ENCODE measurements around the gene HCST.

HCST gene, protein sequence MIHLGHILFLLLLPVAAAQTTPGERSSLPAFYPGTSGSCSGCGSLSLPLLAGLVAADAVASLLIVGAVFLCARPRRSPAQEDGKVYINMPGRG

DNA sequence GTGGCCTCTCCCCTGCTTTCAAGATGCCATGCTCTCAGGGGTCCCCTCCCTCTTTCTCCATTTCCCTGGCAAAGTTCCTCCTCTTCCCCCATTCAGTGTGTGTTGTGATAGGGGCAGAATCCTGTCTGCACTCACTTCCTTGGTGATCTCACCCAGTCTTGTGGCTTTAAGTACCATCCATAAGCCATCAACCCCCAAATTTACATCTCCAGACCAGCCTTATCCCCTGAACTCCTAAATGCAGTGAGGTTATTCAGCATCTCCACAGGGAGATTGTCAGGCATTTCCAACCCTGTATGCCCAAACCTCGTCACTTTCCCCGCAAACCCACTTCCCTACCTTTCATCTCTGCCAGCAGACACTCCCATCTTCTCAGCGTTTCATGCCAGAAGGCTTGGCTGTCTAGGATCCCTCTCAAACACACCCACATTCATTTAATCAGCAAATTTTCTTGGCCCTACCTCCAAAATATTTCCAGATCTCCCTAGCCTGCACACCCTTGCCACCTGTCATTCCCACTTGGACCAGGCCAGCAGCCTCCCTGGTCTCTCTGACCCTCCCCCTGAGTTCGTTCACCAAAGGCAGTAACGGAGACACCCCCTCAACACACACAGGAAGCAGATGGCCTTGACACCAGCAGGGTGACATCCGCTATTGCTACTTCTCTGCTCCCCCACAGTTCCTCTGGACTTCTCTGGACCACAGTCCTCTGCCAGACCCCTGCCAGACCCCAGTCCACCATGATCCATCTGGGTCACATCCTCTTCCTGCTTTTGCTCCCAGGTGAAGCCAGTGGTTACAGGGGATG, at the start of gene HCST:
Gene HCST (plus strand): TSS at position 676 of the 808 bp plus-strand sequence. CDS start 65 bp downstream, at position 741.
- DNase-seq, result peak; percentile 57

DNA sequence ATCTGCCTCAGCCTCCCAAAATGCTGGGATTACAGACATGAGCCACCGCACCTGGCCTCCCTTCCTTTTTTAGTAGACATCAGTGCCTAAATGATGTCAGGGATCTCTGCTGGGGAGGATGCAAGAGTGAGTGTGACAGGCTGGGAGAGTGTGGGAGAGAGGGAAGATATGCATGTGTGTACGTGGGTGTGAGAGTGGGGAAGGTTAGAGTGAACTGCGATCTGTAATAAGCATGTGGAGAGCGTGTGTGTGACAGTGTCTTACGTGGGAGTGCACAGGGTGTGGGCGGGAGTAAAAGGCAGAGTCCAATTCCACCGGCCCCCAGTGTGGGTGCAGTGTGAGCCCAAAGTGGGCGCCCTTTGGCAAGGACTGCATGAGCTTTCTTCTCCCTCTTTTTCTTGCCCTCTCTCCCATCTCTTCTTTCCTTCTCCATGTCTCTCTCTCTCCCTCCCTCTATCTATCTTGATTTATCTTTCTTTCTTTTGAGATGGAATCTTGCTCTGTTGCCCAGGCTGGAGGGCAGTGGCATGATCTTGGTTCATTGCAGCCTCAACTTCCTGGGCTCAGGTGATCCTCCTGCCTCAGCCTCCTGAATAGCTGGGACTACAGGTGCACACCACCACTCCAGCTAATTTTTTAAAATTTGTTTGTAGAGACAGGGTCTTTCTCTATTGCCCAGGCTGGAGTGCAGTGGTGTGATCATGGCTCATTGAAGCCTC, 49.1 kb upstream of the HCST start:
- no peak for DNase-seq

DNA sequence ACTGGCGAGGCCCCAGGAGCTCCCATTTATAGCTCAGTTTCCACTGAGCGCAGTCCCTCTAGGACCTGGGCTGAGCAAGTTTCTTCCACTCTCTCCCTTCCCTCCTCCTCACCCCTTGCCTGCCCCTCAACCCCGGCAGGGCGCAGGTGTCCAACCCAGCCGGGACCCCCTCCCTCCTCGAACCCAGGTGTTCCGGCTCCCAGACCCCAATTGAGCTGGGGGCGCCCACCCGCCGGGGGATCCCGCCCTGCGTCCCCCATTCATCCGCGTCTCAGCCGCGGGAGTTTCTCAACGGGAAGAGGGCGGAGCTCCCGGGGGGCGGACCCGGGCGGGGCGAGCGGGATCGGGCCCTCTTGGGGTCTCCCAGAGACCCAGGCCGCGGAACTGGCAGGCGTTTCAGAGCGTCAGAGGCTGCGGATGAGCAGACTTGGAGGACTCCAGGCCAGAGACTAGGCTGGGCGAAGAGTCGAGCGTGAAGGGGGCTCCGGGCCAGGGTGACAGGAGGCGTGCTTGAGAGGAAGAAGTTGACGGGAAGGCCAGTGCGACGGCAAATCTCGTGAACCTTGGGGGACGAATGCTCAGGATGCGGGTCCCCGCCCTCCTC, 45.7 kb upstream of the HCST start, which contains the start of gene KIRREL2:
Gene KIRREL2 (plus strand): TSS at position 366 of the 604 bp plus-strand sequence. CDS start 209 bp downstream, at position 575.
- no peak for DNase-seq

DNA sequence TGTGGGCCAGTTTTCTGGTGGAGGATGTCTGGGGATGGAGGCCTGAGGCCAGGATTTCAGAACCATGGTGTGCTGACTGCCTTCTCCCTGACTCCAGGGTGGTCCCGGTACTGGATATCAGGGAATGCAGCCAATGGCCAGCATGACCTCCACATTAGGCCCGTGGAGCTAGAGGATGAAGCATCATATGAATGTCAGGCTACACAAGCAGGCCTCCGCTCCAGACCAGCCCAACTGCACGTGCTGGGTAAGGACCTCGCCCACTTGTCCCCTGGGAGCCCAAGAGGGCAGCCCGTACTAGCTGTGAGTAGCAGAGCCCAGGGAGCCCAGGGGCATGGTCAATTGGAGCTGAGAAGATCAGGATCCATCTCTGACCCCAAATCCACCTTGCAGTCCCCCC, 44.0 kb upstream of the HCST start:
- DNase-seq, result no peak

DNA sequence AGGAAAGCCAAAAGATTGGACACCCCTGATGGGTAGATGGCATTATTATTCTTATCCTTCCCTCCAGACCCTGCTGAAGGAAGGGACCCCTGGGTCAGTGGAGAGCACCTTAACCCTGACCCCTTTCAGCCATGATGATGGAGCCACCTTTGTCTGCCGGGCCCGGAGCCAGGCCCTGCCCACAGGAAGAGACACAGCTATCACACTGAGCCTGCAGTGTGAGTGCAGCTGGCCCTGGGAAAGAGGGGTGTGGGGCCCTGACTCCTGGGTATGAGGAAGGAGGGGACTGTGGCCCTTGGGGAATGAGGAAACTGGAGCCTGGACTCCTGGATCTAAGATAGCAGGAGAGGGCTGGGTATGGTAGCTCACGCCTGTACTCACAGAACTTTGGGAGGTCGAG, 42.9 kb upstream of the HCST start:
- no peak for DNase-seq

DNA sequence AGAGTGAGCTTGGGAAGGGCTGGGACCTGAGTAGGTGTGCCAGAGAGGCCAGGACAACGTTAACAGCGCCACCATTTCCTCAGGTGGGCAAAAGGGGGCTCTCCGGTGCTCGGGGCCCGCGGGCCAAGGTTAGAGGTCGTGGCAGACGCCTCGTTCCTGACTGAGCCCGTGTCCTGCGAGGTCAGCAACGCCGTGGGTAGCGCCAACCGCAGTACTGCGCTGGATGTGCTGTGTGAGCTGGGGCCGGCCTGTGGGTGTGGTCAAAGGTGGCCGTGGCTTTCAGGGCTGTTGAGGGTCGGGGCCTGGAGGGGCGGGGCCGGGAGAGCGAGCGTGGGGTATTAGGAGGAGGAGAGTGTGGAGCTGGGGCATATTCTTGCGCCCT, 41.9 kb upstream of the HCST start:
- DNase-seq, result no peak

DNA sequence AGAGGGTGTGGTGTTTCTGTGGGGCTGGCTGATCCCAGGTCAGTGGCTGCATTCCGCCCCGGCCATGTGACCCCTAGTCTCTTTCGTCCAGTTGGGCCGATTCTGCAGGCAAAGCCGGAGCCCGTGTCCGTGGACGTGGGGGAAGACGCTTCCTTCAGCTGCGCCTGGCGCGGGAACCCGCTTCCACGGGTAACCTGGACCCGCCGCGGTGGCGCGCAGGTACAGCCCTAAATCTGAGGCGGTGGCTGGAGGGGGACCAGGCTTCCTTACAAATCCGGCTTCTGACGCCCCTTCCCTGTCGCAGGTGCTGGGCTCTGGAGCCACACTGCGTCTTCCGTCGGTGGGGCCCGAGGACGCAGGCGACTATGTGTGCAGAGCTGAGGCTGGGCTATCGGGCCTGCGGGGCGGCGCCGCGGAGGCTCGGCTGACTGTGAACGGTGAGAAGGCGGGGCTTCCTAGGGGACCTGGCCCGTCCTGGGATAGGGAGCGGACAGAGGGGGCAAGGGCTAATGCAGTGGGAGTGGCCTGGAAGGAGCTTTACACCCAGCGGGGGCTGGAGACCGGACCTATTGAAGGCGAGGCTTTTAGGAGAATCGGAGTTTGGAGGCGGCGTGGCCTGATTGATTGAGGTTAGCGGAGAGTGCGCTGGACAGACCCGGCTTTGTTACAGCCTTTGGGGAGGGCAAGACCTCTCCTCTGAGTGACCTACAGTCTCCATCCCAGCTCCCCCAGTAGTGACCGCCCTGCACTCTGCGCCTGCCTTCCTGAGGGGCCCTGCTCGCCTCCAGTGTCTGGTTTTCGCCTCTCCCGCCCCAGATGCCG, 41.3 kb upstream of the HCST start:
- DNase-seq, result no peak

DNA sequence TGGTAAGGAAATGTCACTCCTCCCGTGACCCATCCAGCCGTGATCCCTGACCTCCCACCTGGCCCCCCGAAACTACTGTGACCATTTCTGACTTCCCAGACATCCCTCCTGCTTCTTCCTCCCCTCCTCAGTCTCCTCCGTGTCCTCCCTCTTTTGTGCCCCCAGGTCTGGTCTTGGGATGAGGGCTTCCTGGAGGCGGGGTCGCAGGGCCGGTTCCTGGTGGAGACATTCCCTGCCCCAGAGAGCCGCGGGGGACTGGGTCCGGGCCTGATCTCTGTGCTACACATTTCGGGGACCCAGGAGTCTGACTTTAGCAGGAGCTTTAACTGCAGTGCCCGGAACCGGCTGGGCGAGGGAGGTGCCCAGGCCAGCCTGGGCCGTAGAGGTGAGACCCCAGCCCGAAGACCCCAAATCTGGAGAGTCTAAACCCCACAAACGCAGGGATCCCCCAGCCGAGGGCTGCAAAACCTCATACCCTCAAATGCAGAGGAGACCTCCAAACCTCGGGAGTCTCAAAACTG, 40.6 kb upstream of the HCST start:
- no peak for DNase-seq

DNA sequence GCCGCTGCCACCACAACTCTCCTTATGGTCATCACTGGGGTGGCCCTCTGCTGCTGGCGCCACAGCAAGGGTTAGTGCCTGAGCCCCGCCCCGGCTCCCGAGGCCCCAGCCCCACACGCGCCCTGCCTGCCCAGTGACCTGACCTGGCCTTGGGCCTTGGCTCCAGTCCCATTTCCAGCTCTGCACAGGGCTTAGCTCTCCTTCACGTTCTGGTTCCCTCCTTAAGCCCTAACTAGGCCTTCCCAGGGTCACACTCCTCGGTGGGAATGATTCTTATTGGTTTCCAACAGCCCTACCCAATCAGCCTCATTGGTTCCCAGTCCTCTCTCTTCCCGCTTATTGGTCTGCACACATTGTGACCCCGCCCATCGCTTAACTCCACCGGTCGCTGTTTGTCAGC, 39.8 kb upstream of the HCST start:
- DNase-seq, result no peak

DNA sequence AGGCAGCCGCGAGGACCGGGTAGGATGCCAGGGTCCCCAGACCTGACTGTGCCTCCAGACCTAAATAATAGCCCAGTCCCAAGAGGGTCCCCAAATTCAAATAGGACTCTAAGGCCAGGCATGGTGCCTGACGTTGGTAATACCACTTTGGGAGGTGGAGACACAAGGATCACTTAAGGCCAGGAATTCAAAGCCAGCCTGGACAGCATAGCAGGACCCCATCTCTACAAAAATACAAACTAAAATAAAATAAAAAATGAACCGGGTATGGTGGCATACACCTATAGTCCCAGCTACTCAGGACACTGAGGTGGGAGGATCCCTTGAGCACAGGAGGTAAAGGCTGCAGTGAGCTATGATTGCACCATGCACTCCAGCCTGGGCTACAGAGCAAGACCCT, 39.3 kb upstream of the HCST start:
- no peak for DNase-seq

DNA sequence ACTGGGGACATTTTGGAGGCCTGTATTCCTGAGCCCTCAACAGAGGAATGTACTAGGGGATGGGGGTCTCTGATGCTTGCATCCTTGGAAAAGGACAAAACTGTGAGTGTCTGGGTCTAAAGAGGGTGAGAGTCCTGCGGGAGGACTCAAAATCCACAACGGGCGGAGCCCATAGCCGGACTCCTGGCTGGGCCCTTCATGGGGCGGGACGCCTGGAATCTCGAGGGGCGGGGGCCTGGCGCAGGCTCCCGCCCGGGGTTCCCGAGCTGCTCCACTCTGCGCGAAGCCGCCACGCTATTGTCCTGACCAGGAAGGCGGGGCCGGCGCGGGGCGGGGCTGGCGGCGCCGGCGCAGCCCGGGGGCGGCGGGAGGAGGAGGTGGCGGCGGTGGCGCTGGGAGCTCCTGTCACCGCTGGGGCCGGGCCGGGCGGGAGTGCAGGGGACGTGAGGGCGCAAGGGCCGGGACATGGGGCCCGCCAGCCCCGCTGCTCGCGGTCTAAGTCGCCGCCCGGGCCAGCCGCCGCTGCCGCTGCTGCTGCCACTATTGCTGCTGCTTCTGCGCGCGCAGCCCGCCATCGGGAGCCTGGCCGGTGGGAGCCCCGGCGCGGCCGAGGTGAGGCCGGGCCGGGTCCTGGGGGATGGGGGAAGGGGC, 34.0 kb upstream of the HCST start, which contains the start of gene APLP1:
Gene APLP1 (plus strand): TSS at position 403 of the 651 bp plus-strand sequence. CDS start 63 bp downstream, at position 466.
- DNase-seq, result peak; percentile 36

DNA sequence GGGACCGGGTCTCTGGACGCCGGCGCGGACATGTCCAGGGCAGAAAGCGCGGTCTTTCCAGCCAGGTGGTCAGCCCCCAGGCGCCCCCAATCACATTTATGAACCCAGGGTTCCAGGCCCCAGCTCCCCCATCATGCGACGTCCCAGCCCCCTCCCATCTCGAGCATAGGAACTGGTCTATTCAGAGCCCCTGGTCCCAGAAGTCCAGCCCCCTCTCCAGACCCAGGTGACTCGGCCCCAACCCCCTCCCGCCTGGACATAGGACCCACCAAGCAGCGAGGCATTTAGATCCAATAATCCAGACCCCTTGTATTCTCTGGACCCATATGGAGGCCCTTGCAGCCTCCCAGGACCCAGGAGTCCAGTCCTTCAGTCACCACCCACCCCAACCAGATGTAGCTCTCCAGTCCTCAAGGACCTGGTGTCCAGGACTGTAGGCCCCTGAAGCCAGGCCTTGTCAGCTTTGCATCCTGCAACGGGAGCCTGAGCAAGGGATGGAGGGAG, 33.5 kb upstream of the HCST start:
- DNase-seq, result no peak

DNA sequence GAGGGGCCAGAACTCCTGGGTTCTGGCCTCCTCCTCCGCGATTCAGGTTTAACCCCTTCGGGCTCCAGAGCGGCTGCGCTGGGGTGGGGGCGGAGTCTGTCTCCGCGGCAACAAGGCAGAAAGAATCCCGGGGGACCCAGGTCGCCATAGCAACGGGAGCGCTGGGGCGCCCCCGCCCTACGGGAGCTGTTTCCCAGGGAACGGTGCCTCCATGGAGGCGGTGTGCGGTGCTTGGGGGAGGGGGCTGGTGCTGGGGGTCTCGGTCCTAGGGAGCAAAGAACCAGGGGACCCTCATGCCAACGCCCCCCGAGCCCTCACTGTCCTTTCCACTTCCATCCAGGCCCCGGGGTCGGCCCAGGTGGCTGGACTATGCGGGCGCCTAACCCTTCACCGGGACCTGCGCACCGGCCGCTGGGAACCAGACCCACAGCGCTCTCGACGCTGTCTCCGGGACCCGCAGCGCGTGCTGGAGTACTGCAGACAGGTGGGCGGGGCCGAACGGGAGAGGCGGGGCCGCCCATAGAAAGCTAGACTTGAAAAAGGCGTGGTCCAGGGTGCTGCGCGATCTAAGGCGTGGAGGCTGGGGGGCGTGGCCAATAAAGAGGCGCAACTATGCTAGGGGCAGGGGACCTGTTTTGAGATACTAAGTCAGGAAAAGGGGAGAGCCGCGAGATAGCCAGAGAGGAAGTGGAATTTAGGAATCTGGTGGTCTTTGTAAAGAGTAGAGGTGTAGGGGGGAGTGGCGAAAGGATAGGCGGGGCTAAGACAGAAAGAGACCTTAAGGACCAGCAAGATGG, 32.8 kb upstream of the HCST start:
- peak; percentile 68 for DNase-seq

DNA sequence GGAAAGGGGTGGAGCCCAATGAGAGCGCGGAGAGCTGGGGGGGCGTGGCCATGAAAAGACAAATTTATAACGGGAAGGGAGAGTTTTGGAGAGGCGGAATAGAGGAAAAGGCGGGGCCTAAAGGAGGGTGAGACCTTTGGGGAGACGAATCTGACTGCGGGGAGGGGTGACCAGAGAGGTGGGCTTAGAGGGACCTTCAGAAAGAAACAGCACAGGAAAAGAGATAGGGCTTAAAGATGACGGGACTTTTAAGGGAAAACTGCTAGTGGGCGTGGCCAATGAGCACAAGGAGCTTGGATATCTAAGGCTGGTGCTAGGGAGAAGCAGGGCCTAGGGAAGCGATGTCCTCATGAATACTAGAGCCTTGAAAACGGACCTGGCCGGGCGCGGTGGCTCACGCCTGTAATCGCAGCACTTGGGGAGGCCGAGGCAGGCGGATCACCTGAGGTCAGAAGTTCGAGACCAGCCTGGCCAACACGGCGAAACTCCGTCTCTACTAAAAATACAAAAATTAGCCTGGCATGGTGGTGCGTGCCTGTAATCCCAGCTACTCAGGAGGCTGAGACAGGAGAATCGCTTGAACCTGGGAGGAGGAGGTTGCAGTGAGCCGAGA, 32.1 kb upstream of the HCST start:
- DNase-seq, result peak; percentile 40

DNA sequence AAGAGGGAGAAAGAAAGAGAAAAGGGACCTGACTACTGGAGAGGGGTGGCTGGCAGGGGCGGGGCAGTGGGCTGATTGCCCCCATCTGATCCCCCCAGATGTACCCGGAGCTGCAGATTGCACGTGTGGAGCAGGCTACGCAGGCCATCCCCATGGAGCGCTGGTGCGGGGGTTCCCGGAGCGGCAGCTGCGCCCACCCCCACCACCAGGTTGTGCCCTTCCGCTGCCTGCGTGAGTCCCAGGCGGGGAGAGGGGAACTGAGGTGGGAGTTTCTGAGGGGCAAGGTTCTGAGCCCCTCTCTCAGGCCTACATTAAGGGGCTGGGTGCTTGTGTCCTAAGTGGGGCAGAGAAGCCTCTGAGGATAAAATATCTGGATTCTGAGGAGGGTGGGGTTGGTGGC, 31.5 kb upstream of the HCST start:
- no peak for DNase-seq

DNA sequence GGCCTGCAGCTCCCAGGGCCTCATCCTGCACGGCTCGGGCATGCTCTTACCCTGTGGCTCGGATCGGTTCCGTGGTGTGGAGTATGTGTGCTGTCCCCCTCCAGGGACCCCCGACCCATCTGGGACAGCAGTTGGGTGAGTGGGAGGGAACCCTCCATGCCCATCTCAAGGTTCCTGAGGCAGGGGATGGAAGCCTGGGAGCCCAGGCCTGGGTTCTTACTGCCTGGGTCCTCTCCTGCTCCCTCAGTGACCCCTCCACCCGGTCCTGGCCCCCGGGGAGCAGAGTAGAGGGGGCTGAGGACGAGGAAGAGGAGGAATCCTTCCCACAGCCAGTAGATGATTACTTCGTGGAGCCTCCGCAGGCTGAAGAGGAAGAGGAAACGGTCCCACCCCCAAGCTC, 30.7 kb upstream of the HCST start:
- no peak for DNase-seq

DNA sequence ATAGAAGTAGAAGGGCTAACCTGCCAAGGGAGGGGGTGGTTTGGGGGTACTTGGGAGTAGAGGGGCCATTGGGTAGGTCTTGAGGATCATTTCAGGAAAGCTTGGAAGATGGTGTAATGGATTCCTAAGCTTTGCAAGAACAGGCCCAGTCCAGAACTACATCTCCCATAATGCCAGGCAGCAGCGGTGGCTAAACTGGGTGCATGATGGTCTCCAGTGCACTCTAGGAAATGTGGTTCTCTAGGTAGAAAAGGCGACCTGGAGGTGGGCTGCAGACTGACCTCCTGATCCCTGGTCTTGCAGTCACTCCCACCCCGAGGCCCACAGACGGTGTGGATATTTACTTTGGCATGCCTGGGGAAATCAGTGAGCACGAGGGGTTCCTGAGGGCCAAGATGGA, 30.1 kb upstream of the HCST start:
- no peak for DNase-seq

DNA sequence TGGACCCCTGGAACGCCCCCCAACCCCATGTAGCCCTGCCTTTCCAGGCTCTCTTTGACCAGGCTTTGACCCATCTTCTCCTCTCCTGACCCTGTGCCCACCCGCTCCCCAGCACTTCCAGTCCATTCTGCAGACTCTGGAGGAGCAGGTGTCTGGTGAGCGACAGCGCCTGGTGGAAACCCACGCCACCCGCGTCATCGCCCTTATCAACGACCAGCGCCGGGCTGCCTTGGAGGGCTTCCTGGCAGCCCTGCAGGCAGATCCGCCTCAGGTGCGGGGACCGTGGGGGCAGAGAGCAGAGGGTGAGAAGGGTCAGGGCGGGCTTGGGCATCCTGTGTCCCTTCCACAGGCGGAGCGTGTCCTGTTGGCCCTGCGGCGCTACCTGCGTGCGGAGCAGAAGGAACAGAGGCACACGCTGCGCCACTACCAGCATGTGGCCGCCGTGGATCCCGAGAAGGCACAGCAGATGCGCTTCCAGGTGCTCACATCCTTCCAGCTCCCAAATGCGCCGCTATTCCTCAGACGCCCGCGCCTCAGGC, 27.9 kb upstream of the HCST start:
- no peak for DNase-seq

DNA sequence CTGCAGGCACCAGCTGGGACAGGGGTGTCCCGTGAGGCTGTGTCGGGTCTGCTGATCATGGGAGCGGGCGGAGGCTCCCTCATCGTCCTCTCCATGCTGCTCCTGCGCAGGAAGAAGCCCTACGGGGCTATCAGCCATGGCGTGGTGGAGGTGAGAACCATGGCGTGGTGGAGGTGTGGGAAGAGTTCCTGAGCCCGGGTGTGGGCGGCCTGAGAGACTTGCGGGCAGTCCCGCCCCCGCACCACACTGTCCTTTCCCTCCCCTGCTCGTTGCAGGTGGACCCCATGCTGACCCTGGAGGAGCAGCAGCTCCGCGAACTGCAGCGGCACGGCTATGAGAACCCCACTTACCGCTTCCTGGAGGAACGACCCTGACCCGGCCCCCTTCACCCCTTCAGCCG, 23.3 kb upstream of the HCST start:
- DNase-seq, result no peak

DNA sequence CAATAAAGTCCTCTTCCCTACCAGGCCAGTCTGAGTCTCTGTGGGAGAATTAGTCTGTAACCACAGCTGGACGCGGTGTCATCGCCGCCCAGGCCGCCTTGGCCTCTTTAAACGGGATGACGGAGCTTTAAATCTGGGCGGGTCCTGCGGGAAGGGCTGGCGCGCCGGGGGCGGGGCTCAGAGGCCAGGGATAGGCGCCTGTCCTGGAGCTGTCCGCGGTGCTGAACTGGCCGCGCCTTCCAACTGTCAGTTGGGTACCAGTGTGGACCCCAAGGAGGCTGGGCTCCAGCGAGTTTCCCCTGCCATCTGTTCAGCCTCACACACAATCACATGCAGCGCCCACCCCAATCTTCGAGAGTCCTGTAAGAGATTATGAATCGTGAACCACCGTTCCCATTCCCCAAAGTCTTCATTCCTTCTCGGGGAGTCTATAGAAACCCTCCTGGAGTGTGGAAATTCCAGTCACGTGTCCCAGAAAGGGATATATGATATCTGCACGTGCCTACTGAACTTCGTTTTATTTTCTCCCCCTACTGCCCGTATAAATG, 22.5 kb upstream of the HCST start:
- peak; percentile 86 for DNase-seq

Measured in fibroblast of skin of right biceps (primary cell).